Type B pancreatic cell (in vitro differentiated cells): Measurements from ENCODE around the gene RNF111. TPM values are rescaled to one million over a fixed set of nuclear protein-coding genes. Genes with fewer than 3 reads are reported as not detected.
A peak's percentile ranks its signal among the peaks of the same experiment; 100 is the strongest.
"Not testable (repeated sequence)": the region's sequence is repeated elsewhere in the genome, so short reads cannot be mapped to it uniquely, and the experiment has no call there.

ENCODE experiments used
- DNase-seq: peaks from one replicate; pipeline ENCODE4 v3.0.0; 2021; ENCODE audit warnings: mixed read lengths; ENCODE audit not compliant: unreplicated experiment; ENCODE audit errors: extremely low spot score
- H3K27ac Mint-ChIP-seq: 2 replicates; pipeline ENCODE4 v1.8.0; 2021; ENCODE audit warnings: mild to moderate bottlenecking, mixed read lengths
- H3K27me3 Mint-ChIP-seq: 2 replicates; pipeline ENCODE4 v1.8.0; 2021; ENCODE audit warnings: mixed read lengths
- H3K36me3 Mint-ChIP-seq: 2 replicates; pipeline ENCODE4 v1.8.0; 2021; ENCODE audit warnings: mixed read lengths
- H3K4me1 Mint-ChIP-seq: one replicate; pipeline ENCODE4 v1.8.0; 2021; ENCODE audit warnings: mixed read lengths; ENCODE audit not compliant: unreplicated experiment
- H3K4me3 Mint-ChIP-seq: 2 replicates; pipeline ENCODE4 v1.8.0; 2021; ENCODE audit warnings: mild to moderate bottlenecking, mixed read lengths
- H3K9me3 Mint-ChIP-seq: 2 replicates; pipeline ENCODE4 v1.8.0; 2021; ENCODE audit warnings: mixed read lengths
- total RNA-seq: library from RNA; stranded (reverse); gene quantifications from 2 replicates; pipeline ENCODE4 v1.2.1, GENCODE V29; 2021; ENCODE audit warnings: low replicate concordance
- TF ChIP-seq, protein P1 (sequence below): fragments of 200-600 bp; sonication (generic); conservative IDR thresholded peaks from 2 replicates; pipeline ENCODE4 v1.5.0; 2021; ENCODE audit warnings: antibody characterized with exemption, mild to moderate bottlenecking

Gene RNF111
- total RNA-seq, 1 donor from 2014 or later: 31.0 TPM

DNA sequence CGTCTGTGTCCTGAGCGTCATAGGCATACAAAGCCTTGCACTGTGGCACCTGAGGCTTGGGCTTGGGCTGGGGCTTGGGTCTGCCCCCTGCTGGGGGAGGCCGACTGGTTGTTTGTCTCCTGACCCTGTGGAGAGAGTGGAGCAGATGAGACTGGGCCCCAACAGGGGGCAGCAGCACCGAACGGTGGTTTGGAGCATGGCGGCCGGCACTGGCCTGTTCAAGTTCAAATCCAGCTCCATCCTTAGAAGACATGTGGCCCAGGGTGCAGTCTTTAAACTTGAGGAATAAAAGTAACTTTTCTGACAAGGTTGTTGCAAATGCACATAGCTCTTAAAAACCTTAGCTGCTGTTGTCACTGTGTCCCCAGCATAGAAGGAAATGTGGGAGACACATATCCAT is 150.8 kb downstream of the RNF111 start:
- Mint-ChIP-seq H3K9me3 (no peaks in the 10 kb centered on the region), H3K27me3 (no peaks in the 10 kb centered on the region), H3K36me3 (peaks cover 25% of the 10 kb centered on the region), H3K27ac (no peak overlapping the region), H3K4me1 (no peaks in the 10 kb centered on the region), H3K4me3 (no peak overlapping the region)
- TF ChIP-seq, protein P1, sequence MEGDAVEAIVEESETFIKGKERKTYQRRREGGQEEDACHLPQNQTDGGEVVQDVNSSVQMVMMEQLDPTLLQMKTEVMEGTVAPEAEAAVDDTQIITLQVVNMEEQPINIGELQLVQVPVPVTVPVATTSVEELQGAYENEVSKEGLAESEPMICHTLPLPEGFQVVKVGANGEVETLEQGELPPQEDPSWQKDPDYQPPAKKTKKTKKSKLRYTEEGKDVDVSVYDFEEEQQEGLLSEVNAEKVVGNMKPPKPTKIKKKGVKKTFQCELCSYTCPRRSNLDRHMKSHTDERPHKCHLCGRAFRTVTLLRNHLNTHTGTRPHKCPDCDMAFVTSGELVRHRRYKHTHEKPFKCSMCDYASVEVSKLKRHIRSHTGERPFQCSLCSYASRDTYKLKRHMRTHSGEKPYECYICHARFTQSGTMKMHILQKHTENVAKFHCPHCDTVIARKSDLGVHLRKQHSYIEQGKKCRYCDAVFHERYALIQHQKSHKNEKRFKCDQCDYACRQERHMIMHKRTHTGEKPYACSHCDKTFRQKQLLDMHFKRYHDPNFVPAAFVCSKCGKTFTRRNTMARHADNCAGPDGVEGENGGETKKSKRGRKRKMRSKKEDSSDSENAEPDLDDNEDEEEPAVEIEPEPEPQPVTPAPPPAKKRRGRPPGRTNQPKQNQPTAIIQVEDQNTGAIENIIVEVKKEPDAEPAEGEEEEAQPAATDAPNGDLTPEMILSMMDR: peak; percentile 62
- DNase-seq: no peak

DNA sequence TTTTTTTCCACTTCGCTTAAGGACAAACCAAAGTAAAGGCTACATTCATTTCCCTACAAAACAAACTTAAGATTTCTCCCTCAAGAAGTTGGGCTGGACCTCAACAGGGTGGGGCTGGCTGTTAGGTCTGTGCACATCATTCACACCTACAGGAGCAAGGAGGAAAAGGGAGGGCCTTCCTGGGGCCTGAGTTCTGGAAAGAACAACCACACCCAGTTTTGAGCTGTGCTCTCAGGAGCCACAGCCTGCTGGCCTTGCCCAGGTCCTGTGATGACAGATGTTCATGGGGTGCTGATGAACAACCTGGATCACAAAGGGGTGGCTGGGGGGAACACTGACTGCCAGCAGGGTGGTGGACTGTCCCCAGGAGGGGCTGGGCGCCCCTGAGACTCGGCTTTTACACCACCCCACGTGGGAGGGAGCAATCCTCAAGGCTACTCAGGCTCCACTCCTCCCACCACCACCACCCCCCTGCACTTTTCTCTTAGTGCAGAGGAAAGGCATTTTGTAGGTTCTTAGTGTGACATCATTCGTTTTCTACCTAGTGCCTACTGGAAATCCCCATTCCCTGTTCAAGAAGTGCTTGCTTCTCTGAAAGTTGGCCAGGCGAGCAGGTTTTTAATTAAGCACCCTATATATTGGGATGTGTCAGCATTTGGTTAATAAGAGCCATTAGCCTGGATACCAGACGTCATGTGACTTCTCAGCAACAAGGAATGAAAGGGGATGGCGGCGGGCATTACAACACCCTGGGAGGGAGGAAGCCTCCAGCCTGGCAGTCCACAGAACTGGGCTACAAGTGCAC is 153.2 kb downstream of the RNF111 start:
- no peak overlapping the region for H3K27ac Mint-ChIP-seq
- H3K4me3 Mint-ChIP-seq: no peak overlapping the region
- peaks cover 22% of the 10 kb centered on the region for H3K36me3 Mint-ChIP-seq
- H3K9me3 Mint-ChIP-seq: no peaks in the 10 kb centered on the region
- DNase-seq: no peak
- TF ChIP-seq, protein P1: no peak
- H3K27me3 Mint-ChIP-seq: no peaks in the 10 kb centered on the region
- no peaks in the 10 kb centered on the region for H3K4me1 Mint-ChIP-seq

DNA sequence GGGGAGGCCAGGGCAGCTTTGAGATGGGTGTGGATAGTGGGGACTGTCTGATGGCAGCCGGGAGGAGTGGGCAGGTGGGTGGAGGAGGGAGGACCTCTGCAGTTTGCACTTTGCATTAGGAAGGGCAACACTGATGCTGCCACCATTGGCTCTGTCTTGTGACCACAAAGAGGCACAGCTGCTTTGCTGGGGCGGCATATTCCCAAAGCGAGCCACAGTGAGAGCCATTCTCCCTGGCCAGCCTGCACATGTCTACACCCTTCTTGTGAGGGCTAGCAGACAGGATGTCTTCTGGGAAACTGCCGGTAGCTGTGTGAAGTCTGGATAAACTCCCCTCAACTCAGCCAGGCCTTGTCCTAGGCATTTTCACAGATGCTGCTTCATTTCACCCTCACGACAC is 155.8 kb downstream of the RNF111 start:
- no peaks in the 10 kb centered on the region for H3K9me3 Mint-ChIP-seq
- TF ChIP-seq, protein P1: no peak

DNA sequence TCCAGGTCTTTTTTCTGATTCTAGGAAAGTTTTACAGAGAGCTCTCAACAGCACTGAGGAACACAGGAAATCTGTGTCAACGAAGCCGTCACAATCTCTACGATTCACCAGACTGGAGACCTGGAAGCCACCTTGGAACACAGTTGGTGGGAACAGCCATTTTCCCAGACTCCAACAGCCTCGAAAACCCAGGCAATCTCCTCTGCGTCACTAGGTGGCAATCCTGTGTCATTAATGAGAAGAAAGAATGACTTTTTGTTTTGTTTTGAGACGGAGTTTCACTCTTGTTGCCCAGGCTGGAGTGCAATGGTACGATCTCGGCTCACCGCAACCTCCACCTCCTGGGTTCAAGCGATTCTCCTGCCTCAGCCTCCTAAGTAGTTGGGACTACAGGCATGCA is 157.1 kb downstream of the RNF111 start:
- TF ChIP-seq, protein P1: peak; percentile 44
- H3K9me3 Mint-ChIP-seq, H3K4me1 Mint-ChIP-seq, H3K27ac Mint-ChIP-seq, DNase-seq, H3K4me3 Mint-ChIP-seq, H3K27me3 Mint-ChIP-seq: not testable (repeated sequence)
- H3K36me3 Mint-ChIP-seq: peaks cover 15% of the 10 kb centered on the region

More for the DNA sequence above, 155.8 kb downstream of the RNF111 start:
- Mint-ChIP-seq H3K36me3 (peaks cover 12% of the 10 kb centered on the region), H3K27ac (no peak overlapping the region), H3K4me3 (no peak overlapping the region), H3K27me3 (no peaks in the 10 kb centered on the region), H3K4me1 (no peaks in the 10 kb centered on the region)
- no peak for DNase-seq

Other genes with a start within 250 kb of the RNF111 start
- gene ADAM10, start 238.0 kb upstream of the RNF111 start, total RNA-seq: 228 and 438 TPM in 2 replicates
- gene MINDY2, start 216.4 kb upstream of the RNF111 start, total RNA-seq: 39.8 and 82.1 TPM in 2 replicates
- 87.9 and 103 TPM in 2 replicates for gene SLTM, start 54.0 kb upstream of the RNF111 start, total RNA-seq
- gene CCNB2, start 117.5 kb downstream of the RNF111 start, total RNA-seq: 24.6 and 63.0 TPM in 2 replicates
- gene LDHAL6B, start 219.2 kb downstream of the RNF111 start, total RNA-seq: not detected in 2 replicates